H1 (cell line): ENCODE measurements around the gene ARHGEF18. TPM values are rescaled to one million over a fixed set of nuclear protein-coding genes. Genes with fewer than 3 reads are reported as not detected.

Experiments
- CTCF ChIA-PET: fragments of 300-600 bp; sonication (Branson Sonifier 250); formaldehyde crosslinking; loops from one replicate; lab custom pipeline; 2021; ENCODE audit not compliant: partially characterized antibody; lab: Charles Lee
- POLR2A ChIA-PET: fragments of 300-600 bp; sonication (Branson Sonifier 250); formaldehyde crosslinking; loops from one replicate; lab custom pipeline; 2021; ENCODE audit warnings: inconsistent platforms; ENCODE audit not compliant: partially characterized antibody; lab: Charles Lee
- DNase-seq, 2 experiments: peaks; one replicate each; pipeline versions ENCODE4 v3.0.0 to v3.0.0-alpha.2; 2010 to 2022; ENCODE audit warnings: low spot score in 2 of 2, low read depth in 1 of 2, mixed read lengths in 1 of 2
- FAIRE-seq: peaks from 2 replicates; lab custom pipeline; 2011; peaks lifted over from hg19 to GRCh38; lab: Jason Lieb, UNC
- H2AFZ ChIP-seq: 2 replicates; pipeline ENCODE4 v1.8.1; 2012; ENCODE audit warnings: low read length, inconsistent platforms
- H2AK5ac ChIP-seq: 2 replicates; pipeline ENCODE4 v1.6.1; 2013; ENCODE audit warnings: low read depth, low read length
- H2BK120ac ChIP-seq: replicated peaks from 2 replicates; pipeline ENCODE3; 2013; ENCODE audit warnings: low read depth, low read length, inconsistent platforms
- H2BK12ac ChIP-seq: 2 replicates; pipeline ENCODE4 v1.6.1; 2013; ENCODE audit warnings: low read depth, low read length
- H2BK15ac ChIP-seq: 2 replicates; pipeline ENCODE4 v1.6.1; 2013; ENCODE audit warnings: low read length
- H2BK20ac ChIP-seq: 2 replicates; pipeline ENCODE4 v1.6.1; 2013; ENCODE audit warnings: low read length
- H2BK5ac ChIP-seq: 2 replicates; pipeline ENCODE4 v1.6.1; 2013; ENCODE audit warnings: low read depth, low read length
- H3K14ac ChIP-seq: 2 replicates; pipeline ENCODE4 v1.6.1; 2013; ENCODE audit warnings: inconsistent platforms; ENCODE audit not compliant: insufficient read length
- H3K18ac ChIP-seq: 2 replicates; pipeline ENCODE4 v1.6.1; 2013; ENCODE audit warnings: low read length; ENCODE audit errors: extremely low read depth
- H3K23ac ChIP-seq: 2 replicates; pipeline ENCODE4 v1.6.1; 2013; ENCODE audit warnings: inconsistent platforms; ENCODE audit not compliant: insufficient read length
- H3K23me2 ChIP-seq: 2 replicates; pipeline ENCODE4 v1.6.1; 2013; ENCODE audit warnings: low read depth, low read length
- H3K27ac ChIP-seq: 2 replicates; pipeline ENCODE4 v1.6.1; 2011; ENCODE audit warnings: low read depth, low read length, inconsistent platforms
- H3K27me3 ChIP-seq, 4 experiments: replicated peaks in 1 of 4; 1 replicate in 1 of 4; 2 replicates in 3 of 4; pipeline versions ENCODE4 v1.6.1 to v1.8.1; 2011 to 2013; ENCODE audit warnings: low read length in 3 of 4, mild to moderate bottlenecking in 3 of 4, inconsistent platforms in 2 of 4, mixed read lengths in 2 of 4, moderate library complexity in 1 of 4; ENCODE audit not compliant: control insufficient read depth in 3 of 4, insufficient read depth in 3 of 4; ENCODE audit errors: extremely low read depth in 1 of 4
- H3K36me3 ChIP-seq, 4 experiments: 2 replicates each; pipeline versions ENCODE4 v1.6.1 to v1.8.1; 2011 to 2013; ENCODE audit warnings: mild to moderate bottlenecking in 4 of 4, low read length in 3 of 4, moderate library complexity in 2 of 4, control low read depth in 1 of 4, inconsistent platforms in 1 of 4; ENCODE audit not compliant: insufficient read depth in 4 of 4, control insufficient read depth in 2 of 4
- H3K4ac ChIP-seq: replicated peaks from 2 replicates; pipeline ENCODE3; 2013; ENCODE audit warnings: low read length, low read depth, mixed read lengths, inconsistent platforms; ENCODE audit not compliant: insufficient read length
- H3K4me1 ChIP-seq, 4 experiments: replicated peaks in 1 of 4; 1 replicate in 1 of 4; 2 replicates in 3 of 4; pipeline versions ENCODE4 v1.6.1 to v1.8.1; 2011 to 2013; ENCODE audit warnings: low read length in 3 of 4, inconsistent platforms in 2 of 4, mixed read lengths in 1 of 4; ENCODE audit not compliant: insufficient read depth in 4 of 4, control insufficient read depth in 3 of 4
- H3K4me2 ChIP-seq, 2 experiments: 2 replicates each; pipeline versions ENCODE4 v1.6.1 to v1.8.1; 2011 to 2013; ENCODE audit warnings: low read depth in 2 of 2, low read length in 2 of 2, control low read depth in 1 of 2, inconsistent platforms in 1 of 2, mild to moderate bottlenecking in 1 of 2; ENCODE audit not compliant: insufficient read depth in 1 of 2
- H3K4me3 ChIP-seq, 4 experiments: fragments of 200-600, 300-600 bp in 1 of 4; sonication (generic), shearing (Covaris generic), sonication (Bioruptor Twin) in 1 of 4; 2 replicates each; pipeline versions ENCODE4 v1.5.1 to v1.8.1; 2011 to 2016; ENCODE audit warnings: low read length in 4 of 4, low read depth in 3 of 4, control low read depth in 2 of 4, inconsistent platforms in 2 of 4, mild to moderate bottlenecking in 2 of 4, mixed read lengths in 1 of 4, moderate library complexity in 1 of 4; ENCODE audit not compliant: insufficient read depth in 2 of 4; ENCODE audit errors: extremely low read depth in 1 of 4
- H3K56ac ChIP-seq: replicated peaks from 2 replicates; pipeline ENCODE3; 2013; ENCODE audit warnings: low read depth, mild to moderate bottlenecking, mixed read lengths, low read length, inconsistent platforms; ENCODE audit not compliant: insufficient read length
- H3K79me1 ChIP-seq: 2 replicates; pipeline ENCODE4 v1.6.1; 2013; ENCODE audit warnings: low read depth, low read length, control low read depth
- H3K79me2 ChIP-seq, 2 experiments: 2 replicates each; pipeline versions ENCODE4 v1.6.1 to v1.8.1; 2012 to 2013; ENCODE audit warnings: low read length in 2 of 2, mild to moderate bottlenecking in 2 of 2, inconsistent platforms in 1 of 2; ENCODE audit not compliant: insufficient read depth in 2 of 2, control insufficient read depth in 1 of 2
- H3K9ac ChIP-seq, 4 experiments: replicated peaks in 1 of 4; 1 replicate in 1 of 4; 2 replicates in 3 of 4; pipeline versions ENCODE4 v1.6.1 to v1.8.1; 2011 to 2013; ENCODE audit warnings: low read depth in 3 of 4, low read length in 3 of 4, control low read depth in 2 of 4, mild to moderate bottlenecking in 2 of 4, moderate library complexity in 2 of 4, inconsistent platforms in 1 of 4; ENCODE audit errors: extremely low read depth in 1 of 4
- H3K9me3 ChIP-seq, 2 experiments: 2 replicates each; pipeline versions ENCODE4 v1.6.1 to v1.8.1; 2012 to 2013; ENCODE audit warnings: mild to moderate bottlenecking in 2 of 2, moderate library complexity in 2 of 2, control low read depth in 1 of 2, inconsistent platforms in 1 of 2, low read depth in 1 of 2, low read length in 1 of 2, mixed read lengths in 1 of 2; ENCODE audit not compliant: insufficient read depth in 2 of 2
- H4K20me1 ChIP-seq, 2 experiments: replicated peaks in 1 of 2; 2 replicates each; pipeline versions ENCODE3 to v1.8.1; 2011 to 2013; ENCODE audit warnings: inconsistent platforms in 2 of 2, low read length in 2 of 2, mild to moderate bottlenecking in 1 of 2; ENCODE audit not compliant: insufficient read depth in 2 of 2, control insufficient read depth in 1 of 2
- H4K5ac ChIP-seq: 2 replicates; pipeline ENCODE4 v1.6.1; 2013; ENCODE audit warnings: low read length, low read depth, mixed read lengths, inconsistent platforms; ENCODE audit not compliant: insufficient read length
- H4K8ac ChIP-seq: 2 replicates; pipeline ENCODE4 v1.8.0; 2013; ENCODE audit warnings: mild to moderate bottlenecking, moderate library complexity, low read length, inconsistent platforms; ENCODE audit not compliant: insufficient read depth; ENCODE audit errors: extremely low read depth
- H4K91ac ChIP-seq: replicated peaks from 2 replicates; pipeline ENCODE3; 2013; ENCODE audit warnings: low read length, mixed read lengths, inconsistent platforms; ENCODE audit not compliant: insufficient read length
- CBX5 ChIP-seq: fragments of 300-800, 300-1000 bp; sonication (generic); IDR thresholded peaks from 2 replicates; pipeline ENCODE4 v1.7.1; 2016; ENCODE audit warnings: antibody characterized with exemption, low read length, low read depth
- CBX8 ChIP-seq: fragments of 300-800, 300-1000 bp; sonication (generic); IDR thresholded peaks from 2 replicates; pipeline ENCODE4 v1.7.1; 2016; ENCODE audit warnings: low read depth, low read length, borderline replicate concordance
- CHD1 ChIP-seq: IDR thresholded peaks from 2 replicates; pipeline ENCODE4 v1.6.1; 2012; ENCODE audit warnings: low read depth, low read length, improper control_type of control experiment
- EP300 ChIP-seq, 2 experiments: IDR thresholded peaks; 1 replicate in 1 of 2; 2 replicates in 1 of 2; pipeline ENCODE4 v1.6.1; 2011 to 2012; ENCODE audit warnings: low read depth in 2 of 2, low read length in 2 of 2, mild to moderate bottlenecking in 2 of 2, borderline replicate concordance in 1 of 2, inconsistent platforms in 1 of 2, moderate library complexity in 1 of 2
- MAX ChIP-seq: IDR thresholded peaks from 2 replicates; pipeline ENCODE4 v1.6.1; 2012; ENCODE audit warnings: inconsistent platforms
- POLR2A ChIP-seq, 2 experiments: IDR thresholded peaks; 1 replicate in 1 of 2; 2 replicates in 1 of 2; pipeline ENCODE4 v1.6.1; 2011; ENCODE audit warnings: low read depth in 2 of 2, low read length in 2 of 2, mild to moderate bottlenecking in 2 of 2; ENCODE audit errors: control extremely low read depth in 1 of 2
- RAD21 ChIP-seq, 2 experiments: IDR thresholded peaks in 1 of 2; conservative IDR thresholded peaks in 1 of 2; 2 replicates each; pipeline ENCODE4 v1.6.1; 2011; ENCODE audit warnings: low read depth in 2 of 2, low read length in 2 of 2, improper control_type of control experiment in 1 of 2, inconsistent platforms in 1 of 2, mild to moderate bottlenecking in 1 of 2, moderate library complexity in 1 of 2
- RBBP5 ChIP-seq: IDR thresholded peaks from 2 replicates; pipeline ENCODE4 v1.7.1; 2012; ENCODE audit warnings: low read depth, mild to moderate bottlenecking, inconsistent platforms, low read length, moderate library complexity, borderline replicate concordance
- RXRA ChIP-seq: IDR thresholded peaks from 2 replicates; pipeline ENCODE4 v1.6.1; 2011; ENCODE audit warnings: low read depth, mild to moderate bottlenecking, low read length, moderate library complexity; ENCODE audit not compliant: insufficient read depth
- SIN3A ChIP-seq, 2 experiments: IDR thresholded peaks in 1 of 2; conservative IDR thresholded peaks in 1 of 2; 2 replicates each; pipeline ENCODE4 v1.6.1; 2011 to 2012; ENCODE audit warnings: low read length in 2 of 2, improper control_type of control experiment in 1 of 2, low read depth in 1 of 2, mild to moderate bottlenecking in 1 of 2
- SUZ12 ChIP-seq: fragments of 200-600 bp; sonication (generic); IDR thresholded peaks from 2 replicates; pipeline ENCODE4 v1.6.1; 2012; ENCODE audit warnings: mild to moderate bottlenecking, inconsistent platforms, low read length, moderate library complexity, mixed read lengths
- WGBS, 2 experiments: shearing (Covaris generic) in 1 of 2; methylation state at CpG; one replicate each; pipeline versions ENCODE4 v1.1.6 to v1.1.7; 2013 to 2015; ENCODE audit warnings: low lambda C conversion rate in 2 of 2, mixed read lengths in 2 of 2, inconsistent platforms in 1 of 2, low coverage in 1 of 2, missing lambda C conversion rate in 1 of 2; ENCODE audit not compliant: insufficient replicate concordance in 2 of 2, insufficient coverage in 1 of 2, insufficient read length in 1 of 2; ENCODE audit errors: extremely low coverage in 1 of 2, missing lambda C conversion rate in 1 of 2; 5-methylcytosine and 5-hydroxymethylcytosine counted together
- polyA plus RNA-seq, 7 experiments: library from polyadenylated mRNA; depleted of rRNA in 3 of 7; stranded (reverse) in 5 of 7; unstranded in 2 of 7; fragments of >200 nt in 5 of 7; fragments of 200-250 nt in 2 of 7; gene quantifications; 1 replicate in 5 of 7; 2 replicates in 1 of 7; 4 replicates in 1 of 7; pipeline versions ENCODE4 v1.2.1 to v1.2.3, GENCODE V29; 2011 to 2013; ENCODE audit warnings: missing spikeins in 2 of 7, mixed read lengths in 2 of 7
- total RNA-seq: library from RNA; stranded (reverse); fragmentation: NEBNext Ultra II Directional; extraction: Animal tissue kit (Norgen Biotek cat#: 25700); gene quantifications from 2 replicates; pipeline ENCODE4 v1.2.1, GENCODE V29; 2021

The ARHGEF18 gene
- total and polyA plus RNA-seq, 2 of the 8 experiments (the other 6 are each of a cell fraction or from before 2014, with no cell fraction given), result 12.2 to 35.9 TPM

GRCh38 chr19:7363225-7363624, 14.5 kb downstream of the ARHGEF18 start:
- Histone ChIP-seq H3K56ac (no peak overlapping the region), H4K20me1 (no peaks in the 10 kb centered on the region), H3K23me2 (peaks cover 17% of the 10 kb centered on the region; the same call in 1 of the 2 replicates), H2BK12ac (no peak overlapping the region), H4K5ac (no peak overlapping the region), H3K27me3 (peaks cover 0 to 2% (median under 1%) of the 10 kb centered on the region in 4 experiments; a peak in 4 of 7 replicates), H3K27ac (no peak overlapping the region), H3K4ac (no peak overlapping the region), H3K14ac (no peak overlapping the region), H2AFZ (no peak overlapping the region), H2BK15ac (no peak overlapping the region), H3K9ac (no peak overlapping the region), H2BK120ac (no peak overlapping the region), H3K18ac (no peak overlapping the region), H3K4me3 (no peak overlapping the region), H3K4me2 (no peak overlapping the region), H4K8ac (no peak overlapping the region), H3K79me2 (no peaks in the 10 kb centered on the region), H3K79me1 (no peaks in the 10 kb centered on the region), H3K36me3 (no peaks in the 10 kb centered on the region), H3K9me3 (no peaks in the 10 kb centered on the region), H2BK20ac (no peak overlapping the region), H3K4me1 (no peaks in the 10 kb centered on the region; a peak in 1 of 7 replicates), H2BK5ac (no peak overlapping the region), H2AK5ac (no peak overlapping the region), H3K23ac (no peak overlapping the region), H4K91ac (no peak overlapping the region)
- DNase-seq (no peak), FAIRE-seq (no peak)
- ChIA-PET CTCF (no interaction called here), POLR2A (no interaction called here)
- WGBS, 2 experiments, result 88 to 100% methylated on average over 1 to 2 of the region's 2 CpGs
- TF ChIP-seq RXRA, result no peak
- no peak for TF ChIP-seq CBX8
- TF ChIP-seq EP300 (IDR thresholded peaks at IDR 0.05; ENCODE audit: borderline replicate concordance in 1 of 2, low read depth in 2 of 2, low read length in 2 of 2), result no peak
- no peak for TF ChIP-seq RAD21 (IDR thresholded peaks at IDR 0.05 in 1 of 2, conservative IDR thresholded peaks at IDR 0.05 in 1 of 2; ENCODE audit: low read depth in 2 of 2, low read length in 2 of 2)
- TF ChIP-seq SUZ12, result no peak
- TF ChIP-seq CHD1, result no peak
- TF ChIP-seq POLR2A (IDR thresholded peaks at IDR 0.05; ENCODE audit: control extremely low read depth in 1 of 2, low read depth in 2 of 2, low read length in 2 of 2), result no peak
- no peak for TF ChIP-seq CBX5
- TF ChIP-seq RBBP5, result no peak
- TF ChIP-seq MAX, result no peak
- TF ChIP-seq SIN3A (conservative IDR thresholded peaks at IDR 0.05 in 1 of 2, IDR thresholded peaks at IDR 0.05 in 1 of 2; ENCODE audit: low read depth in 1 of 2, low read length in 2 of 2), result no peak
